Thyroid gland (tissue), 4 donors: ENCODE data around the gene FRAS1.
"Not testable (repeated sequence)": the region's sequence is repeated elsewhere in the genome, so short reads cannot be mapped to it uniquely, and the experiment has no call there.

Source experiments
- CTCF ChIP-seq, 6 experiments: fragments of 200-600 bp in 3 of 6; fragments of 450-650 bp in 3 of 6; sonication (generic) in 3 of 6; IDR thresholded peaks; one replicate each; pipeline ENCODE4 v1.5.1; 2016 to 2019; ENCODE audit warnings: antibody characterized with exemption in 6 of 6, mild to moderate bottlenecking in 2 of 6, inconsistent platforms in 1 of 6, moderate library complexity in 1 of 6
- POLR2A ChIP-seq, 2 donors: fragments of 450-650 bp; IDR thresholded peaks; one replicate each; pipeline ENCODE4 v1.6.1; 2017; ENCODE audit warnings: antibody characterized with exemption in 2 of 2, mild to moderate bottlenecking in 2 of 2, moderate library complexity in 1 of 2

- not testable (repeated sequence) for TF ChIP-seq POLR2A, CTCF (IDR thresholded peaks at IDR 0.05)
These were observed 250.1 kb downstream of the FRAS1 start for GRCh38 chr4:78307263-78307662.
